Activated CD4-positive, alpha-beta memory T cell treated with anti-CD3 and anti-CD28 coated beads for 36 hours (primary cell): Measurements from ENCODE around the gene GOSR2. TPM values are rescaled to one million over a fixed set of nuclear protein-coding genes. Genes with fewer than 3 reads are reported as not detected.

Experiments used
- CTCF ChIA-PET: fragments of 350-600 bp; sonication (Branson Sonifier 250); formaldehyde crosslinking; loops from one replicate; lab custom pipeline; 2021; ENCODE audit warnings: antibody characterized with exemption, inconsistent platforms; lab: Charles Lee
- POLR2A ChIA-PET: fragments of 350-600 bp; sonication (Branson Sonifier 250); formaldehyde crosslinking; loops from one replicate; lab custom pipeline; 2021; ENCODE audit warnings: antibody characterized with exemption; lab: Charles Lee
- DNase-seq: peaks from one replicate; pipeline ENCODE4 v3.0.0-alpha.2; 2020
- H3K27ac Mint-ChIP-seq: one replicate; pipeline ENCODE4 v1.8.0; 2021; ENCODE audit warnings: mixed read lengths
- H3K27me3 Mint-ChIP-seq: one replicate; pipeline ENCODE4 v1.8.0; 2021; ENCODE audit warnings: mixed read lengths
- H3K36me3 Mint-ChIP-seq: one replicate; pipeline ENCODE4 v1.8.0; 2021; ENCODE audit warnings: mixed read lengths
- H3K4me1 Mint-ChIP-seq: one replicate; pipeline ENCODE4 v1.8.0; 2021; ENCODE audit warnings: low read depth, mixed read lengths
- H3K4me3 Mint-ChIP-seq: one replicate; pipeline ENCODE4 v1.8.0; 2021; ENCODE audit warnings: mild to moderate bottlenecking, mixed read lengths
- H3K9me3 Mint-ChIP-seq: one replicate; pipeline ENCODE4 v1.8.0; 2021; ENCODE audit warnings: mixed read lengths
- intact Hi-C: fragments of 100-400 bp; cut with micrococcal nuclease; formaldehyde crosslinking; loops from one replicate; pipeline ENCODE4 v1.15.1; 2023
- microRNA-seq: library from miRNA; unstranded; fragments of <30 nt; microRNA quantifications from one replicate; pipeline ENCODE4 v1.2.0, GENCODE V29; 2022; ENCODE audit warnings: borderline number of aligned reads, borderline microRNAs expressed, borderline replicate concordance
- total RNA-seq, 2 experiments: library from RNA; stranded (reverse); gene quantifications; one replicate each; pipeline ENCODE4 v1.2.3, GENCODE V29; 2021

GOSR2 gene
- total RNA-seq, 2 experiments from 2014 or later: 40.1 to 40.8 TPM

DNA sequence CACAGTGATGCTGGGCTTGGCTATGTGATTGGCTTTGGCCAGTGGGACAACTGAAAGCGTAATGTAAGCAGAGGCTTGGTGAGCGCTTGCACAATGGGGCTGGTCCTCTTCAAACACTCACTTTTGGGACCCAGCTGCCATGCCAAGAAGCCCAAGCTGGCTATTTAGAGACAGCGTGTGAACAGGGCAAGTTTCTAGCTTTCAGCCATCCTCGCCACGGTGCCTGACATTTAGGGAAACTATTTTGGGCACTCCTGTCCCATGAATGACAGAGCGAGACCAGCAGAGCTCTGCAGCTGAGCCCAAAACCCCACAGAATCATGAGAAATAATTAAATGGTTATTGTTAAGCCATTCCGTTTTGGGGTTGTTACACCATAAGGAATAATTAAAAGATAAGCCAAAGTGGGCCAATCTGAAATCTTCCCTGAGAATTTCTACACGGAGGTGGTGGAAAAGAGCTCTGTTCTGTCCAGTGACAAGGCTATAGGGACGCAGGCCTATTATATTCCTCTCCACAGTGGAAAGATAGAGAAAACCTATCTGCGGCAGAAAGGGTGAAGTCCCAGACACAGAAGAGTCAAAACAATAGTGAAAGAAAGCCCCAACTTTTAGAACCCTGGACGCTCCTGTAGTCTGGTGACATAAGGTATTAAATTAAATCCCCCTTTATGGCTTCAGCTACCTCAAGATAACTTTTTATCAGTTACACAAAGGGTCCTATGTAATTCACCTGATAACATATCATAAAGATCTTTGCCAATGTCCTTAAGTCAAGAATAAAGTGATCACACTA, 66.9 kb downstream of the GOSR2 start:
- Mint-ChIP-seq H3K4me3 (no peak overlapping the region), H3K27ac (no peak overlapping the region), H3K9me3 (no peaks in the 10 kb centered on the region), H3K27me3 (peaks cover 11% of the 10 kb centered on the region), H3K4me1 (no peaks in the 10 kb centered on the region), H3K36me3 (no peaks in the 10 kb centered on the region)
- ChIA-PET CTCF (interaction anchor here (1.4 kb wide), 1 partner anchor 12 kb away, joined by 3 read pairs; no protein-coding TSS in a partner anchor), POLR2A (no interaction called here)
- DNase-seq: no peak
- intact Hi-C loops: no loop called here

DNA sequence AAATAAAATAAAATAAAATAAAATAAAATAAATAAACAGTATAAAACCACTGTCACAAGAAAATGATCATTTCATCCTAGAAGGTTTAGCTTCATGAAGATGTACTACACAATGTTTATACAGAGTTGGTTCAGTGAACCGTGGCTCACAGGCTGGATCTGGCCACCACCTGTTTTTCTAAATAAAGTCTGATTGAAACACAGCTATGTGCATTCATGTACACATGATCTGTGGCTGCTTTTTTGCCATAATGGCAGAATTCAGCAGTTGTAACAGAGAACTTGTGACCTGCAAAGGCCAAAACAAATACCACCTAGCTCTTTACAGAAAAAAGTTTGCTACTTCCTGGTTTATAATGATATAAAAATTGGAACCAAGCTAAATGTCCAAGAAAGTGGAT, 68.7 kb downstream of the GOSR2 start:
- Mint-ChIP-seq H3K4me3 (no peak overlapping the region), H3K36me3 (no peaks in the 10 kb centered on the region), H3K27me3 (peaks cover 9% of the 10 kb centered on the region), H3K9me3 (no peaks in the 10 kb centered on the region), H3K4me1 (no peaks in the 10 kb centered on the region), H3K27ac (no peak overlapping the region)
- no peak for DNase-seq
- intact Hi-C loops: no loop called here
- POLR2A ChIA-PET: no interaction called here
- CTCF ChIA-PET: interaction anchor here (1.0 to 1.7 kb wide), 2 partner anchors 10 to 50 kb away, joined by 6 to 8 read pairs; no protein-coding TSS in a partner anchor

Small RNAs within 50 kb of the gene (microRNA-seq; reads per million reads assigned to microRNA genes)
- not detected for gene MIR5089

Other genes starting within 250 kb of the GOSR2 start
- under 1 TPM; 0.12 to 0.19 TPM for gene WNT3, start 104.5 kb upstream of the GOSR2 start, total RNA-seq
- not detected for gene WNT9B, start 71.6 kb upstream of the GOSR2 start, total RNA-seq
- not detected for gene RPRML, start 56.1 kb downstream of the GOSR2 start, total RNA-seq